Kasumi-1 (cell line): ENCODE results near the gene PQBP1.

ENCODE experiments used
- DNase-seq, 2 experiments: peaks; one replicate each; lab custom pipeline; 2025; lab: John Stamatoyannopoulos, UW

PQBP1 gene

GRCh38 chrX:48924270-48924669, 26.5 kb downstream of the PQBP1 start:
- DNase-seq: no peak

- DNase-seq: no peak
Measured at GRCh38 chrX:48927123-48927522, 29.4 kb downstream of the PQBP1 start.

DNA sequence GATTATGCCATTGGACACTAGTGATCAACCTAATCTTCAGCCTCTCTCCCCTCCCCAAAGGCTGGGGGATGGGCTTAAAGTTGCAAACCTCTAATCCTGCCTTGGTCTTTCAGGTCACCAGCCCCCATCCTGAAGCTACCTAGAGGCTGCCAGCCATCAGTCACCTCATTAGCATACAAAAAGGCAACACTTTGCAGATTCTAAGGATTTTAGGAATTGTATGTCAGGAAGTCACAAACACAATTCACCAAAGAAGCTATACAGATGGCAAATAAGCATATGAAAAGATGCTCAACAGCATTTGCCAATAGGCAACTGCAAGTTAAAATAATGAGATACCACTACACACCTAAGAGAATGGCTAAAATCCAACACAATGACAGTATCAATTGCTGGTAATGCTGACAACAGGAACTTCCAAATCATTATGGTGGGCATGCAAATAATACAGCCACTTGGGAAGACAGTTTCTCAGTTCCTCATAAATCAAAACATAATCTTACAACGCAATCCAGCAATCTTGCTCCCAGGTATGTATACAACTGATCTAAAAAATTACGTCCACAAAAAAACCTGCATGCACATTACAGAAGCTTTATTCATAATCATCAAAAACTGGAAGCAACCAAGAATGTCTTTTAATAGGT, 30.1 kb downstream of the PQBP1 start:
- no peak for DNase-seq

- no peak for DNase-seq
Measured at GRCh38 chrX:48933757-48934156, 36.0 kb downstream of the PQBP1 start.

GRCh38 chrX:48934581-48935300, 37.0 kb downstream of the PQBP1 start:
- no peak for DNase-seq

DNA sequence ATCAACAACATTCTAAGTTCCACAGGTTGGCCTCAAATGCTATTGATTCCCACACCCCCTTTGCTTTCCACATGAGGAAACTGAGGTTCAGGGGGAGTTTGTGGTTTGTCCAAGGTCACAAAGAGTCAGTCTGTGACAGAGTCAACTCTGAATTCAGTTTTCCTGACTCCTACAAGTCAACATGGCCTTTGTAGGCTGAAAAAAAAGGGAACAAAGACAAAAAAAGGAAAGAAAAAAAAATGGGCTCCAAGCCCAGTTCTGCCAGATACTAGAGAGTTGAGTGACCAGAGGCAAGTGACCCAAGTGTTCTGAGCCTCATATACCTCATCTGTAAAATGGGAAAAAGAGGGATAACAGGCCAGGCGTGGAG, 37.6 kb downstream of the PQBP1 start:
- DNase-seq: no peak

DNA sequence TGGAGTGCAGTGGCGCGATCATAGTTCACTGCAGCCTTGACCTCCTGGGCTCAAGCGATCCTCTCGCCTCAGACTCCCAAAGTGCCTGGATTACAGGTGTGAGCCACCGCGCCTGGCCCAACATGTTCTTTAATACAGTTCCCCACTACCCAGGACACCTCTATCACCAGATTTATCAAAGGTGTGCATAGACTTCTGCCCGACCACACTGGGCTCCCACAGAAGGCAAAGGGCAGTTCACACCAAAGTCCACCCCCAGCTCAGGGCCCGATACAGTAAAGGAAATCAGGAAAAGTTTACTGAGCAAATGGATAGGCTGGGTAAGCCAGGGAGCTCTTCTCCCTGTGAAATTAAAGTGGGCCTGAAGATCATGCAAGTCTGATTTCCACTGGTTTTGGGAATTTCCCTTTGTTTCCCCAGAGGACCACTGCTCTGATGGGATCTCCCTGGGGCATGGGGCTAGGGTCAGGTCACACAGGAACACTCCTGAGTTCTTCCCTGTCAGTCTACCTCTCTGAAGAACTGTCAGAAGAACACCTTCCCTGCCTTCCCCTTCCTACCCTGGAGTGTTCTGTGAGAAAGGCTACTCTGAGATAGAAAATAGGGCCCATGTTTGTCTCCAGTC, 38.8 kb downstream of the PQBP1 start:
- no peak for DNase-seq

GRCh38 chrX:48937054-48937907, 39.6 kb downstream of the PQBP1 start:
- peak; percentile 31 to 36 for DNase-seq

GRCh38 chrX:48938721-48939425, 41.1 kb downstream of the PQBP1 start:
- no peak for DNase-seq

DNA sequence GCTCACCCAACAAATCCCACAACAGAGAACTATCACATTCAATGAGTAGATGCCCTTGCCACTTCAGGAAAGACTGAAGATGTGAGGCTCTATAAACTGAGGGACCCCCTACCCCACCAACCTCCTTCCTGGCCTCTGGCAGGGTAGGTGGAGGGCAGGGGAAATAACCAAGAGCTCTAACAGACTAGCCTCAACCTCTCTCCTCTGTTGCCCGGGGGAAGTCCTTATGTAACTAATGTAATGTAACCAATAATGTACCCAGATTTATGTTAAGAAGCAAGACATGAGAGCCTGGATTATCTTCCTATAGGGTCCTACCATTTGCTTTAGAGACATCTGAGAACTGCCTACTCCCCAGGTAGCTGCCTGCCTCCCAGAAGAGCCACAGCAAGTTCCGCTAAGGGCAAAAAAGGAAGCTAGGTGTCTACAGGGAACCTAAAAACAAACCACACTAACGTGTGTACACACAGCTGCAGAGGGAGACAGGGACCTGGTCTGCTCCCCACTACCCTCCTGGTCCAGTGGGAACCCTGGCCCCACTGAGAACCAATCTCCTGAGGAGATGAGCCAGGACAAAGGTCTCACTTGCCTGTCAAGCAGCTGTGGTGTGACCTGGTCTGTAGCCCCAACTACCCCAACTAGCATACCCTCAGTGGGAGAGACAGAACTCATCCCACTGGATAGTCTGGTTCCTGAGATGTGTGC, 41.9 kb downstream of the PQBP1 start:
- no peak for DNase-seq

- no peak for DNase-seq
Measured at GRCh38 chrX:48940404-48940955, 42.8 kb downstream of the PQBP1 start.

- DNase-seq: no peak
Measured at GRCh38 chrX:48942895-48943294, 45.2 kb downstream of the PQBP1 start.

- DNase-seq: peak; percentile 20 to 57
Measured at GRCh38 chrX:48945517-48946348, 48.0 kb downstream of the PQBP1 start.

GRCh38 chrX:48948589-48948988, 50.9 kb downstream of the PQBP1 start:
- DNase-seq: no peak
